Measurements from ENCODE around the gene ARSG.
"Not testable (repeated sequence)": the region's sequence is repeated elsewhere in the genome, so short reads cannot be mapped to it uniquely, and the experiment has no call there.

Gene ARSG

GRCh38 chr17:68343976-68344375 lies 52.7 kb downstream of the ARSG start:
- in situ Hi-C loops (cut with HindIII; ENCODE audit: low sequenced_read_pairs) = no loop called here
- DNase-seq (ENCODE audit: low read depth) = no peak
- no peak overlapping the region for H3K4me3 ChIP-seq (ENCODE audit: low read depth, low read length)
- no peak for TF ChIP-seq CTCF (IDR thresholded peaks at IDR 0.05; ENCODE audit: low read depth, low read length, missing control alignments)

- in situ Hi-C loops (cut with HindIII; ENCODE audit: low sequenced_read_pairs) = no loop called here
- no peak for TF ChIP-seq CTCF (IDR thresholded peaks at IDR 0.05; ENCODE audit: low read depth, low read length, missing control alignments)
- H3K4me3 ChIP-seq (ENCODE audit: low read depth, low read length) = no peak overlapping the region
- DNase-seq (ENCODE audit: low read depth) = no peak
These were observed 53.4 kb downstream of the ARSG start for GRCh38 chr17:68344701-68345136.

- in situ Hi-C loops (cut with HindIII; ENCODE audit: low sequenced_read_pairs) = no loop called here
- DNase-seq (ENCODE audit: low read depth) = no peak
- H3K4me3 ChIP-seq (ENCODE audit: low read depth, low read length) = no peak overlapping the region
- no peak for TF ChIP-seq CTCF (IDR thresholded peaks at IDR 0.05; ENCODE audit: low read depth, low read length, missing control alignments)
These were observed 55.2 kb downstream of the ARSG start for GRCh38 chr17:68346448-68346847.

- H3K4me3 ChIP-seq (ENCODE audit: low read depth, low read length) = no peak overlapping the region
- in situ Hi-C loops (cut with HindIII; ENCODE audit: low sequenced_read_pairs) = no loop called here
- TF ChIP-seq CTCF (IDR thresholded peaks at IDR 0.05; ENCODE audit: low read depth, low read length, missing control alignments) = no peak
- no peak for DNase-seq (ENCODE audit: low read depth)
These were observed 56.1 kb downstream of the ARSG start for GRCh38 chr17:68347380-68347779.

GRCh38 chr17:68349157-68349556 lies 57.9 kb downstream of the ARSG start:
- H3K4me3 ChIP-seq (ENCODE audit: low read depth, low read length) = no peak overlapping the region
- TF ChIP-seq CTCF (IDR thresholded peaks at IDR 0.05; ENCODE audit: low read depth, low read length, missing control alignments) = no peak
- no peak for DNase-seq (ENCODE audit: low read depth)
- in situ Hi-C loops (cut with HindIII; ENCODE audit: low sequenced_read_pairs) = no loop called here

GRCh38 chr17:68351395-68351794 lies 60.1 kb downstream of the ARSG start:
- no peak for TF ChIP-seq CTCF (IDR thresholded peaks at IDR 0.05; ENCODE audit: low read depth, low read length, missing control alignments)
- no peak for DNase-seq (ENCODE audit: low read depth)
- no peak overlapping the region for H3K4me3 ChIP-seq (ENCODE audit: low read depth, low read length)
- in situ Hi-C loops (cut with HindIII; ENCODE audit: low sequenced_read_pairs) = no loop called here

- no peak for TF ChIP-seq CTCF (IDR thresholded peaks at IDR 0.05; ENCODE audit: low read depth, low read length, missing control alignments)
- no peak overlapping the region for H3K4me3 ChIP-seq (ENCODE audit: low read depth, low read length)
- DNase-seq (ENCODE audit: low read depth) = no peak
- in situ Hi-C loops (cut with HindIII; ENCODE audit: low sequenced_read_pairs) = no loop called here
These were observed 60.7 kb downstream of the ARSG start for GRCh38 chr17:68352041-68352440.

GRCh38 chr17:68352671-68353070 lies 61.4 kb downstream of the ARSG start:
- in situ Hi-C loops (cut with HindIII; ENCODE audit: low sequenced_read_pairs); H3K4me3 ChIP-seq (ENCODE audit: low read depth, low read length); DNase-seq (ENCODE audit: low read depth): not testable (repeated sequence)
